HL-60 (cell line): Measurements from ENCODE around the gene PRKCG.

ENCODE experiments used
- DNase-seq, 2 experiments: peaks; one replicate each; pipeline ENCODE4 v3.0.0-alpha.2; 2010 to 2020; ENCODE audit warnings: low read depth in 1 of 2, low spot score in 1 of 2
- H3K27ac ChIP-seq: fragments of 250-450 bp; sonication (Bioruptor Pico); replicated peaks from 2 replicates; pipeline ENCODE4 v1.5.1; 2020; ENCODE audit warnings: mild to moderate bottlenecking, moderate library complexity
- H3K27me3 ChIP-seq: fragments of 250-450 bp; sonication (Bioruptor Pico); 2 replicates; pipeline ENCODE4 v1.5.1; 2021; ENCODE audit warnings: mild to moderate bottlenecking, moderate library complexity; ENCODE audit not compliant: insufficient read depth, poor library complexity, severe bottlenecking
- H3K4me3 ChIP-seq: replicated peaks from 2 replicates; pipeline ENCODE4 v1.5.1; 2011; ENCODE audit warnings: mild to moderate bottlenecking, control low read depth, low read length; ENCODE audit not compliant: insufficient read depth
- GABPA ChIP-seq: IDR thresholded peaks from 2 replicates; pipeline ENCODE4 v1.6.1; 2012; ENCODE audit warnings: low read depth
- POLR2AphosphoS5 ChIP-seq: IDR thresholded peaks from 2 replicates; pipeline ENCODE4 v1.6.1; 2012; ENCODE audit warnings: low read depth
- REST ChIP-seq: IDR thresholded peaks from 2 replicates; pipeline ENCODE4 v1.6.1; 2012; ENCODE audit warnings: low read depth; ENCODE audit not compliant: insufficient replicate concordance
- SPI1 ChIP-seq: IDR thresholded peaks from 2 replicates; pipeline ENCODE4 v1.6.1; 2012; ENCODE audit warnings: low read depth, mild to moderate bottlenecking, borderline replicate concordance
- TF ChIP-seq, protein P1 (sequence below): IDR thresholded peaks from one replicate; pipeline ENCODE4 v1.5.1; 2011; ENCODE audit warnings: low read length, control low read depth, inconsistent platforms; ENCODE audit not compliant: insufficient read depth

PRKCG gene

GRCh38 chr19:53883231-53883661, 1.2 kb downstream of the PRKCG start:
- no peak overlapping the region for H3K4me3 ChIP-seq
- DNase-seq = no peak

GRCh38 chr19:53883741-53884140, 1.7 kb downstream of the PRKCG start:
- no peak for DNase-seq
- H3K27ac ChIP-seq = no peak overlapping the region
- peaks cover 40% of the 10 kb centered on the region for H3K27me3 ChIP-seq
- H3K4me3 ChIP-seq = no peak overlapping the region
- no peak for TF ChIP-seq REST

More at GRCh38 chr19:53883231-53883661, 1.2 kb downstream of the PRKCG start:
- TF ChIP-seq REST (no peak), SPI1 (no peak), POLR2AphosphoS5 (no peak), GABPA (no peak)
- TF ChIP-seq, protein P1, sequence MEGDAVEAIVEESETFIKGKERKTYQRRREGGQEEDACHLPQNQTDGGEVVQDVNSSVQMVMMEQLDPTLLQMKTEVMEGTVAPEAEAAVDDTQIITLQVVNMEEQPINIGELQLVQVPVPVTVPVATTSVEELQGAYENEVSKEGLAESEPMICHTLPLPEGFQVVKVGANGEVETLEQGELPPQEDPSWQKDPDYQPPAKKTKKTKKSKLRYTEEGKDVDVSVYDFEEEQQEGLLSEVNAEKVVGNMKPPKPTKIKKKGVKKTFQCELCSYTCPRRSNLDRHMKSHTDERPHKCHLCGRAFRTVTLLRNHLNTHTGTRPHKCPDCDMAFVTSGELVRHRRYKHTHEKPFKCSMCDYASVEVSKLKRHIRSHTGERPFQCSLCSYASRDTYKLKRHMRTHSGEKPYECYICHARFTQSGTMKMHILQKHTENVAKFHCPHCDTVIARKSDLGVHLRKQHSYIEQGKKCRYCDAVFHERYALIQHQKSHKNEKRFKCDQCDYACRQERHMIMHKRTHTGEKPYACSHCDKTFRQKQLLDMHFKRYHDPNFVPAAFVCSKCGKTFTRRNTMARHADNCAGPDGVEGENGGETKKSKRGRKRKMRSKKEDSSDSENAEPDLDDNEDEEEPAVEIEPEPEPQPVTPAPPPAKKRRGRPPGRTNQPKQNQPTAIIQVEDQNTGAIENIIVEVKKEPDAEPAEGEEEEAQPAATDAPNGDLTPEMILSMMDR = no peak
- peaks cover 40% of the 10 kb centered on the region for H3K27me3 ChIP-seq
- H3K27ac ChIP-seq = no peak overlapping the region

- Histone ChIP-seq H3K27ac (no peak overlapping the region), H3K27me3 (peaks cover 40% of the 10 kb centered on the region), H3K4me3 (no peak overlapping the region)
- no peak for DNase-seq
- no peak for TF ChIP-seq POLR2AphosphoS5
- no peak for TF ChIP-seq SPI1
- no peak for TF ChIP-seq GABPA
- TF ChIP-seq, protein P1 = no peak
Observed at GRCh38 chr19:53884256-53884655, 2.3 kb downstream of the PRKCG start.

DNA sequence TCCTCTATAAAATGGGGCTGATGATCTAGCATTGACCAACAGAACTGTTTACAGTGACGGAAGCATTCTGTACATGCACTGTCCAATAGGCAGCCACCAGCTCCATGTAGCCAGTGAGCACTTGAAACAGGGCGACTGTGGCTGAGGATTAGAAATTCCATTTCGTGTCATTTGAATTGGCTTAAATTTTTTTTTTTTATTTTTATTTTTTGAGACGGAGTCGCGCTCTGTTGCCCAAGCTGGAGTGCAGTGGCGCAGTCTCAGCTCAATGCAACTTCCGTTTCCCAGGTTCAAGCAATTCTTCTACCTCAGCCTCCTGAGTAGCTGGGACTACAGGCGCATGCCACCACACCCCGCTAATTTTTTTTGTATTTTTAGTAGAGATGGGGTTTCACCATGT, 3.0 kb downstream of the PRKCG start:
- TF ChIP-seq SPI1 (no peak), POLR2AphosphoS5 (no peak), REST (no peak), GABPA (no peak)
- TF ChIP-seq, protein P1 = no peak
- Histone ChIP-seq H3K4me3 (no peak overlapping the region), H3K27me3 (peaks cover 35% of the 10 kb centered on the region), H3K27ac (no peak overlapping the region)
- no peak for DNase-seq
